ENCODE data around the gene VAC14.

GRCh38 chr16:70786020-70786755 lies 14.8 kb downstream of the VAC14 start:
- no peak for TF ChIP-seq EZH2 (IDR thresholded peaks at IDR 0.05)
- TF ChIP-seq POLR2AphosphoS5 (IDR thresholded peaks at IDR 0.05; ENCODE audit: borderline replicate concordance, low read depth, low read length), result no peak
